NCI-H1436 (cell line): ENCODE measurements around the gene EML6.
A peak's percentile ranks its signal among the peaks of the same experiment; 100 is the strongest.
"Not testable (repeated sequence)": the region's sequence is repeated elsewhere in the genome, so short reads cannot be mapped to it uniquely, and the experiment has no call there.

ENCODE experiments used
- DNase-seq: peaks from one replicate; lab custom pipeline; 2025; lab: John Stamatoyannopoulos, UW

EML6 gene

GRCh38 chr2:54805255-54805654, 81.8 kb downstream of the EML6 start:
- DNase-seq: no peak

- DNase-seq: no peak
Measured at GRCh38 chr2:54806975-54807374, 83.5 kb downstream of the EML6 start.

GRCh38 chr2:54808661-54809060, 85.2 kb downstream of the EML6 start:
- no peak for DNase-seq

GRCh38 chr2:54809819-54810218, 86.4 kb downstream of the EML6 start:
- no peak for DNase-seq

- DNase-seq: no peak
Measured at GRCh38 chr2:54810246-54810645, 86.8 kb downstream of the EML6 start.

- DNase-seq: no peak
Measured at GRCh38 chr2:54813584-54813983, 90.1 kb downstream of the EML6 start.

- no peak for DNase-seq
Measured at GRCh38 chr2:54814389-54815147, 91.1 kb downstream of the EML6 start.

GRCh38 chr2:54815148-54815539, 91.7 kb downstream of the EML6 start:
- no peak for DNase-seq

- DNase-seq: no peak
Measured at GRCh38 chr2:54818226-54818625, 94.8 kb downstream of the EML6 start.

- DNase-seq: no peak
Measured at GRCh38 chr2:54820558-54820957, 97.1 kb downstream of the EML6 start.

GRCh38 chr2:54824567-54824966, 101.1 kb downstream of the EML6 start:
- no peak for DNase-seq

GRCh38 chr2:54830546-54830945, 107.1 kb downstream of the EML6 start:
- DNase-seq: no peak

GRCh38 chr2:54831480-54831879, 108.0 kb downstream of the EML6 start:
- DNase-seq: no peak

GRCh38 chr2:54834721-54835120, 111.3 kb downstream of the EML6 start:
- DNase-seq: no peak

GRCh38 chr2:54836477-54836876, 113.0 kb downstream of the EML6 start:
- DNase-seq: no peak

GRCh38 chr2:54838585-54839035, 115.1 kb downstream of the EML6 start:
- DNase-seq: peak; percentile 52

- no peak for DNase-seq
Measured at GRCh38 chr2:54839461-54840255, 116.2 kb downstream of the EML6 start.

- DNase-seq: no peak
Measured at GRCh38 chr2:54840559-54841468, 117.4 kb downstream of the EML6 start.

GRCh38 chr2:54841500-54841899, 118.0 kb downstream of the EML6 start:
- DNase-seq: not testable (repeated sequence)

GRCh38 chr2:54845094-54845493, 121.6 kb downstream of the EML6 start:
- no peak for DNase-seq

- no peak for DNase-seq
Measured at GRCh38 chr2:54845514-54845913, 122.1 kb downstream of the EML6 start.
